Mesothelial cell of epicardium (in vitro differentiated cells): ENCODE results near the gene IL17C. TPM values are rescaled to one million over a fixed set of nuclear protein-coding genes. Genes with fewer than 3 reads are reported as not detected.

Experiments used
- DNase-seq, 2 experiments: peaks; one replicate each; pipeline ENCODE4 v3.0.0; 2021; ENCODE audit warnings: low spot score in 2 of 2; ENCODE audit not compliant: unreplicated experiment in 2 of 2
- H3K27ac Mint-ChIP-seq: 2 replicates; pipeline ENCODE4 v1.8.0; 2021; ENCODE audit warnings: mixed read lengths
- H3K27me3 Mint-ChIP-seq: 2 replicates; pipeline ENCODE4 v1.8.0; 2021; ENCODE audit warnings: low read depth, mixed read lengths
- H3K36me3 Mint-ChIP-seq: 2 replicates; pipeline ENCODE4 v1.8.0; 2021; ENCODE audit warnings: mixed read lengths
- H3K4me1 Mint-ChIP-seq: 2 replicates; pipeline ENCODE4 v1.8.0; 2021; ENCODE audit warnings: mixed read lengths
- H3K4me3 Mint-ChIP-seq: 2 replicates; pipeline ENCODE4 v1.8.0; 2021; ENCODE audit warnings: mild to moderate bottlenecking, moderate library complexity, mixed read lengths
- H3K9me3 Mint-ChIP-seq: 2 replicates; pipeline ENCODE4 v1.8.0; 2021; ENCODE audit warnings: mixed read lengths
- total RNA-seq: library from RNA; stranded (reverse); gene quantifications from 3 replicates; pipeline ENCODE4 v1.2.1, GENCODE V29; 2021
- TF ChIP-seq, protein P1 (sequence below): fragments of 200-600 bp; sonication (generic); IDR thresholded peaks from one replicate; pipeline ENCODE4 v1.5.0; 2021; ENCODE audit warnings: antibody characterized with exemption; ENCODE audit not compliant: unreplicated experiment

IL17C gene, protein sequence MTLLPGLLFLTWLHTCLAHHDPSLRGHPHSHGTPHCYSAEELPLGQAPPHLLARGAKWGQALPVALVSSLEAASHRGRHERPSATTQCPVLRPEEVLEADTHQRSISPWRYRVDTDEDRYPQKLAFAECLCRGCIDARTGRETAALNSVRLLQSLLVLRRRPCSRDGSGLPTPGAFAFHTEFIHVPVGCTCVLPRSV
- total RNA-seq = 0.23 TPM in 1 of 3 replicates, not detected in the others

DNA sequence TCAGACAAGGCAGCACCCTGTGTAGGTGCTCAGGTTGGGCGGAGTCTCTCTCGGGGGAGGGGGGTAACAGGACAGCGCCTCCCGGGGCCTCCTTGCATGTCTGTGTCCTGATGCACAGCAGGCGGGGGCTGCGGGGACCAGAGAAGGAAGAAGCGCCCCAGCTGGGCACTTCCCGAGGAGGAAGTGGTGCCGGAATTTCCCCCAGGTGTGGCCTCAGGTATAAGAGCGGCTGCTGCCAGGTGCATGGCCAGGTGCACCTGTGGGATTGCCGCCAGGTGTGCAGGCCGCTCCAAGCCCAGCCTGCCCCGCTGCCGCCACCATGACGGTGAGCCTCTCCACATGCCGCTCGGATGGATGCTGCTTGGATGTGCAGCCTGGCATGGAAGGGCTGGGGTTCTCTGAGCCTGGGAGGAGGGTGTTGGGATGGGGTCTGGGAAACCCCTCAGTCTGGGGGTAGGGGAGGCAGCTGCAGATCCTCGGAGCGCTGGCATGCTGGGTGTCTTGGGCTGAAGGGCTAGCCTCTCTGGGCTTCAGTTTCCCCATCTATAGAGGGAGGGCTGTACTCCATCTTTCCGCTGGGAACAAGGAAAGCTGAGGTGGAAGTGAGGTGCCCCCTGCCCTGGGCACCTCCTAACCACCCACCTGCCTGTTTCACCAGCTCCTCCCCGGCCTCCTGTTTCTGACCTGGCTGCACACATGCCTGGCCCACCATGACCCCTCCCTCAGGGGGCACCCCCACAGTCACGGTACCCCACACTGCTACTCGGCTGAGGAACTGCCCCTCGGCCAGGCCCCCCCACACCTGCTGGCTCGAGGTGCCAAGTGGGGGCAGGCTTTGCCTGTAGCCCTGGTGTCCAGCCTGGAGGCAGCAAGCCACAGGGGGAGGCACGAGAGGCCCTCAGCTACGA lies at the start of gene IL17C:
Gene IL17C (plus strand): TSS at position 250 of the 908 bp plus-strand sequence. CDS start 70 bp downstream, at position 320.
- TF ChIP-seq, protein P1, sequence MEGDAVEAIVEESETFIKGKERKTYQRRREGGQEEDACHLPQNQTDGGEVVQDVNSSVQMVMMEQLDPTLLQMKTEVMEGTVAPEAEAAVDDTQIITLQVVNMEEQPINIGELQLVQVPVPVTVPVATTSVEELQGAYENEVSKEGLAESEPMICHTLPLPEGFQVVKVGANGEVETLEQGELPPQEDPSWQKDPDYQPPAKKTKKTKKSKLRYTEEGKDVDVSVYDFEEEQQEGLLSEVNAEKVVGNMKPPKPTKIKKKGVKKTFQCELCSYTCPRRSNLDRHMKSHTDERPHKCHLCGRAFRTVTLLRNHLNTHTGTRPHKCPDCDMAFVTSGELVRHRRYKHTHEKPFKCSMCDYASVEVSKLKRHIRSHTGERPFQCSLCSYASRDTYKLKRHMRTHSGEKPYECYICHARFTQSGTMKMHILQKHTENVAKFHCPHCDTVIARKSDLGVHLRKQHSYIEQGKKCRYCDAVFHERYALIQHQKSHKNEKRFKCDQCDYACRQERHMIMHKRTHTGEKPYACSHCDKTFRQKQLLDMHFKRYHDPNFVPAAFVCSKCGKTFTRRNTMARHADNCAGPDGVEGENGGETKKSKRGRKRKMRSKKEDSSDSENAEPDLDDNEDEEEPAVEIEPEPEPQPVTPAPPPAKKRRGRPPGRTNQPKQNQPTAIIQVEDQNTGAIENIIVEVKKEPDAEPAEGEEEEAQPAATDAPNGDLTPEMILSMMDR = no peak
- Mint-ChIP-seq H3K9me3 (no peaks in the 10 kb centered on the region), H3K27ac (no peak within 1 kb of the TSS), H3K27me3 (peaks cover 52% of the 10 kb centered on the region), H3K36me3 (no peaks in the 10 kb centered on the region), H3K4me3 (no peak within 1 kb of the TSS), H3K4me1 (peaks cover 3% of the 10 kb centered on the region)
- no peak for DNase-seq

DNA sequence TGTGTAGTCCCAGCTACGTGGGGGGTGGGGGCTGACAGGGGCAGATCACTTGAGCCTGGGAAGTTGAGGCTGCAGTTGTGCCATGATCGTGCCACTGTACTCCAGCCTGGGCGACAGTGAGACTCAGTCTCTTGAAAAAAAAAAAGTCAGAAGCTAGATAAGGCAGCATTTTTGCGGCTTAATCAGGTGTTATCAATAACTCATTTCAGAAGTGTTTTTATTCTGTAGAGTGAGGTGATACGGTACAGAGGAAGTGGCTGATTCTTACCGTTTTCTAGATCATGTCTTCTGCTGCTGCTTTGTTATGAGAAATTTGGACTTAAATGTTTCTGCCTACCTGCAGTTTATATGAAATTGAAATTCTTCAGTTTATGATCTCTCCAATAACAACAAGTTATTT lies 49.6 kb upstream of the IL17C start:
- H3K9me3 Mint-ChIP-seq = no peaks in the 10 kb centered on the region
- DNase-seq = no peak
- no peaks in the 10 kb centered on the region for H3K4me1 Mint-ChIP-seq
- H3K4me3 Mint-ChIP-seq = no peak overlapping the region
- no peak overlapping the region for H3K27ac Mint-ChIP-seq
- no peaks in the 10 kb centered on the region for H3K27me3 Mint-ChIP-seq
- TF ChIP-seq, protein P1 = no peak
- H3K36me3 Mint-ChIP-seq = peaks cover 28% of the 10 kb centered on the region

DNA sequence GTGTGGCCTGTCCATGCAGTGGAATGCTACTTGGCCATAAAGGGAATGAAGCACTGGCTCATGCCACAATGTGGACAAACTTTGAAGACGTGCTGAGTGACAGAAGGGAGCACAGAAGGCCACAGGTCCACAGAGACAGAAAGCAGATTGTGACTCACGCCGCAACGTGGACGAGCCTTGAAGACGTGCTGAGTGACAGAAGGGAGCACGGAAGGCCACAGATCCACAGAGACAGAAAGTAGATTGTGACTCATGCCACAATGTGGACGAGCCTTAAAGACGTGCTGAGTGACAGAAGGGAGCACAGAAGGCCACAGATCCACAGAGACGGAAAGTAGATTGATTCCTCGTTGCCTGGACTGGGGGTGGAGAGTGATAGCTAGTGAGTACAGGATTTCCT lies 48.9 kb upstream of the IL17C start:
- no peak for DNase-seq
- no peaks in the 10 kb centered on the region for H3K27me3 Mint-ChIP-seq
- no peaks in the 10 kb centered on the region for H3K4me1 Mint-ChIP-seq
- H3K4me3 Mint-ChIP-seq = no peak overlapping the region
- no peaks in the 10 kb centered on the region for H3K9me3 Mint-ChIP-seq
- H3K27ac Mint-ChIP-seq = no peak overlapping the region
- H3K36me3 Mint-ChIP-seq = peaks cover 28% of the 10 kb centered on the region
- TF ChIP-seq, protein P1 = no peak

DNA sequence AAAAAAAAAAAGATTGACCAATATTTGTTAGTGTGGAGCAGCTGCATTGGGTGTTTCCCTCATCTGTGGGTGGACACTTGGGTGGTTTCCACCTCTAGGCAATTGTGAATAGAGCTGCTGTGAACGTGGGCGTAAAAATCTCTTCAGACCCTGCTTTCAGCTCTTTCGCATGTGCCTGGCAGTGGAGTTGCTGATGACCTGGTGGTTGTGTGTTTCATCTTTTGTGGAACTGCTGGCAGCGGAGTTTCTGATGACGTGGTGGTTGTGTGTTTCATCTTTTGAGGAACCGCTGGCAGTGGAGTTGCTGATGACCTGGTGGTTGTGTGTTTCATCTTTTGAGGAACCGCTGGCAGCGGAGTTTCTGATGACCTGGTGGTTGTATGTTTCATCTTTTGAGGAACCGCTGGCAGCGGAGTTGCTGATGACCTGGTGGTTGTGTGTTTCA lies 46.8 kb upstream of the IL17C start:
- Mint-ChIP-seq H3K4me1 (no peaks in the 10 kb centered on the region), H3K27me3 (no peaks in the 10 kb centered on the region), H3K4me3 (no peak overlapping the region), H3K27ac (no peak overlapping the region), H3K36me3 (peaks cover 32% of the 10 kb centered on the region), H3K9me3 (no peaks in the 10 kb centered on the region)
- TF ChIP-seq, protein P1 = no peak
- DNase-seq = no peak

DNA sequence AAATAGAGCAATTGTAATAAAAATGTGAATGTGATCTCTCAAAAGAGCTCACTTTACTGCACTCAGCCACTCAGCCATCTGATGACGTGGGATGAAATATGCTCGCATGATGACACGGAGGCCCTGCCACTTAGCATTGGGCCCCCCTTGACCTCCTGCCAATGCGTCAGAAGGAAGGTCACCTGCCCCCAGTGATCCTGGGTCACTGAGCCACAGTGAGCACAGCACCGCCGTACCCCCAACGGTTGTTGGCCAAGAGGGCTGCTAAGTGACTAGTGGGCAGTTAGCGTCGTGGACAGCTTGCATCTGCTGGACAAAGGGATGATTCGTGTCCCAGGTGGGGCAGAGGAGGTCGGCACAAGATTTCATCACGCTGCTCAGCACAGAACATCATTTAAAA lies 45.3 kb upstream of the IL17C start:
- no peaks in the 10 kb centered on the region for H3K9me3 Mint-ChIP-seq
- no peak overlapping the region for H3K27ac Mint-ChIP-seq
- H3K4me3 Mint-ChIP-seq = no peak overlapping the region
- no peak for DNase-seq
- H3K27me3 Mint-ChIP-seq = no peaks in the 10 kb centered on the region
- TF ChIP-seq, protein P1 = no peak
- H3K4me1 Mint-ChIP-seq = no peaks in the 10 kb centered on the region
- peaks cover 32% of the 10 kb centered on the region for H3K36me3 Mint-ChIP-seq
